Chondrocyte (in vitro differentiated cells): ENCODE results near the gene IPMK. TPM values are rescaled to one million over a fixed set of nuclear protein-coding genes. Genes with fewer than 3 reads are reported as not detected.

Source experiments
- DNase-seq: peaks from one replicate; pipeline ENCODE4 v3.0.0; 2021; ENCODE audit warnings: mixed read lengths, low spot score
- H3K27ac Mint-ChIP-seq: one replicate; pipeline ENCODE4 v1.8.0; 2021; ENCODE audit warnings: mild to moderate bottlenecking, moderate library complexity, mixed read lengths; ENCODE audit not compliant: unreplicated experiment
- H3K27me3 Mint-ChIP-seq: 2 replicates; pipeline ENCODE4 v1.8.0; 2021; ENCODE audit warnings: low read depth, mixed read lengths
- H3K36me3 Mint-ChIP-seq: 2 replicates; pipeline ENCODE4 v1.8.0; 2021; ENCODE audit warnings: low read depth, mixed read lengths
- H3K4me1 Mint-ChIP-seq: 2 replicates; pipeline ENCODE4 v1.8.0; 2021; ENCODE audit warnings: low read depth, mild to moderate bottlenecking, mixed read lengths
- H3K4me3 Mint-ChIP-seq: one replicate; pipeline ENCODE4 v1.8.0; 2021; ENCODE audit warnings: mild to moderate bottlenecking, moderate library complexity, mixed read lengths; ENCODE audit not compliant: unreplicated experiment
- H3K9me3 Mint-ChIP-seq: 2 replicates; pipeline ENCODE4 v1.8.0; 2021; ENCODE audit warnings: low read depth, mixed read lengths
- CTCF ChIP-seq: fragments of 200-600 bp; sonication (generic); IDR thresholded peaks from 2 replicates; pipeline ENCODE4 v1.5.0; 2021; ENCODE audit warnings: antibody characterized with exemption, mild to moderate bottlenecking, moderate library complexity
- long read RNA-seq: library from polyadenylated mRNA; stranded (forward); transcript quantifications from one replicate; pipeline ENCODE4 v2.0.0, GENCODE V29; 2021
- total RNA-seq: library from RNA; stranded (reverse); gene quantifications from 3 replicates; pipeline ENCODE4 v1.2.1, GENCODE V29; 2021

IPMK gene
- 2.9 to 3.3 TPM (median 3.0 TPM) in 3 replicates for total RNA-seq
- long read RNA-seq, full-length matches to known transcripts: 1 of 6 reads
- long read RNA-seq, partial matches to known transcripts: 0 of 6 reads
- long read RNA-seq, other reads (novel, unspliced or antisense): 5 of 6 reads

GRCh38 chr10:58267713-58268453 lies at the start of gene IPMK:
Gene IPMK, minus strand, starts transcription at chr10:58267894. Its CDS starts 283 bp downstream, at chr10:58267611.
- Mint-ChIP-seq H3K9me3 (no peaks in the 10 kb centered on the region), H3K4me1 (peaks cover 36% of the 10 kb centered on the region), H3K27me3 (no peaks in the 10 kb centered on the region), H3K27ac (peak within 1 kb of the TSS; percentile 98), H3K36me3 (no peaks in the 10 kb centered on the region), H3K4me3 (peak within 1 kb of the TSS; percentile 89)
- peak; percentile 97 for DNase-seq
- no peak for TF ChIP-seq CTCF

DNA sequence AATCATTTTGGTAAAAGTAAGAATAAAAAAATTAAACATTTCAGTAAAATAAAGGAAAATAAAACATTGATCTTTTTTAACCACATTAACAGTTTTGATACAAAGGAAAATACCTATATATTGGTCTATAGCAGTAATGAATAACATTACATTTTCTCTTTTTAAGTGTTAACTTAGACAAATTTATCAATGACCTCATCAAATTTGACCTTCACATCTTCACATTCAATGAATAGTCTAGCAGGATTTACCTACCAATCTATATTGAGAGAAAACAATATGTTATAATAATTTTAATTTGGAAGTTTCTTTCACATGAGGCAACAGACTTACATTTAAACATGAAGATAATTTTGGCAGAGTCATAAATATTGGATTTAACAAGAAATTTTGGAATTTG lies 49.2 kb upstream of the IPMK start:
- no peaks in the 10 kb centered on the region for H3K9me3 Mint-ChIP-seq
- no peak overlapping the region for H3K27ac Mint-ChIP-seq
- H3K27me3 Mint-ChIP-seq: peaks cover 7% of the 10 kb centered on the region
- no peak overlapping the region for H3K4me3 Mint-ChIP-seq
- H3K4me1 Mint-ChIP-seq: no peaks in the 10 kb centered on the region
- no peak for DNase-seq
- H3K36me3 Mint-ChIP-seq: no peaks in the 10 kb centered on the region
- TF ChIP-seq CTCF: no peak

- TF ChIP-seq CTCF: no peak
- Mint-ChIP-seq H3K9me3 (no peaks in the 10 kb centered on the region), H3K27me3 (peaks cover 33% of the 10 kb centered on the region), H3K27ac (no peak overlapping the region), H3K36me3 (no peaks in the 10 kb centered on the region), H3K4me3 (no peak overlapping the region), H3K4me1 (peaks cover 4% of the 10 kb centered on the region)
- no peak for DNase-seq
These were observed 43.3 kb upstream of the IPMK start for GRCh38 chr10:58311026-58311425.

- peaks cover 38% of the 10 kb centered on the region for H3K27me3 Mint-ChIP-seq
- TF ChIP-seq CTCF: no peak
- no peak for DNase-seq
- H3K36me3 Mint-ChIP-seq: no peaks in the 10 kb centered on the region
- H3K9me3 Mint-ChIP-seq: no peaks in the 10 kb centered on the region
- H3K27ac Mint-ChIP-seq: no peak overlapping the region
- H3K4me3 Mint-ChIP-seq: no peak overlapping the region
- peaks cover 4% of the 10 kb centered on the region for H3K4me1 Mint-ChIP-seq
These were observed 40.0 kb upstream of the IPMK start for GRCh38 chr10:58307676-58308075.

- Mint-ChIP-seq H3K9me3 (no peaks in the 10 kb centered on the region), H3K4me3 (no peak overlapping the region), H3K36me3 (no peaks in the 10 kb centered on the region), H3K4me1 (peaks cover under 1% of the 10 kb centered on the region), H3K27me3 (peaks cover 50% of the 10 kb centered on the region), H3K27ac (no peak overlapping the region)
- no peak for TF ChIP-seq CTCF
- DNase-seq: no peak
These were observed 38.1 kb upstream of the IPMK start for GRCh38 chr10:58305821-58306220.
